K562 (cell line): Measurements from ENCODE around the gene SPATC1L. TPM values are rescaled to one million over a fixed set of nuclear protein-coding genes. Genes with fewer than 3 reads are reported as not detected.
A peak's percentile ranks its signal among the peaks of the same experiment; 100 is the strongest.

Experiments used
- ATAC-seq: fragments of 200-7000 bp; cut with Tn5 transposase; 3 replicates; pipeline ENCODE4 v1.9.1; 2020; ENCODE audit warnings: moderate library complexity
- BruUV-seq: library from RNA; stranded (reverse); fragments of 400-500 nt; replicated peaks from 2 replicates; lab custom pipeline; 2021; lab: Mats Ljungman, UMichigan
- CTCF ChIA-PET: fragments of 300-600 bp; formaldehyde crosslinking; extraction: SDS; loops from one replicate; lab custom pipeline; 2021; ENCODE audit warnings: low intra/inter-chr PET ratio; lab: Yijun Ruan, JAX
- POLR2A ChIA-PET: fragments of 300-600, 350-650 bp; sonication (Branson Sonifier 250); formaldehyde crosslinking; extraction: SDS; loops from one replicate; lab custom pipeline; 2021; ENCODE audit warnings: antibody characterized with exemption, inconsistent platforms; lab: Yijun Ruan, JAX
- DNase-seq, 4 experiments: peaks; one replicate each; pipeline versions ENCODE4 v3.0.0 to v3.0.0-alpha.2; 2011 to 2018; ENCODE audit warnings: low spot score in 3 of 4, mixed read lengths in 3 of 4; ENCODE audit errors: extremely low read depth in 1 of 4
- FAIRE-seq: peaks from 2 replicates; lab custom pipeline; 2011; peaks lifted over from hg19 to GRCh38; lab: Jason Lieb, UNC
- H2AFZ ChIP-seq: 2 replicates; pipeline ENCODE4 v1.6.0; 2011; ENCODE audit warnings: low read depth, low read length, control low read depth, inconsistent platforms
- H3K27ac ChIP-seq: fragments of 200-600 bp; 3 replicates; pipeline ENCODE4 v1.8.0; 2011; ENCODE audit warnings: low read depth, mild to moderate bottlenecking, control low read depth, inconsistent platforms, low read length, moderate library complexity, mixed read lengths; ENCODE audit errors: extremely low read depth
- H3K27me3 ChIP-seq, 2 experiments: fragments of 300-600 bp in 1 of 2; 2 replicates in 1 of 2; 3 replicates in 1 of 2; pipeline versions ENCODE4 v1.6.0 to v1.8.0; 2011; ENCODE audit warnings: inconsistent platforms in 2 of 2, low read length in 2 of 2, mild to moderate bottlenecking in 1 of 2, mixed read lengths in 1 of 2, moderate library complexity in 1 of 2; ENCODE audit not compliant: control insufficient read depth in 2 of 2, insufficient read depth in 2 of 2
- H3K36me3 ChIP-seq: fragments of 300-600 bp; 3 replicates; pipeline ENCODE4 v1.8.0; 2011; ENCODE audit warnings: mild to moderate bottlenecking, low read length, inconsistent platforms; ENCODE audit not compliant: control insufficient read depth, insufficient read depth
- H3K4me1 ChIP-seq, 2 experiments: fragments of 200-600 bp in 1 of 2; replicated peaks in 1 of 2; 2 replicates in 1 of 2; 3 replicates in 1 of 2; pipeline versions ENCODE4 v1.5.1 to v1.8.0; 2011; ENCODE audit warnings: inconsistent platforms in 2 of 2, low read length in 2 of 2, mild to moderate bottlenecking in 1 of 2, mixed read lengths in 1 of 2, moderate library complexity in 1 of 2; ENCODE audit not compliant: control insufficient read depth in 2 of 2, insufficient read depth in 2 of 2
- H3K4me2 ChIP-seq: 2 replicates; pipeline ENCODE4 v1.6.1; 2011; ENCODE audit warnings: low read length, control low read depth, inconsistent platforms, mixed read lengths; ENCODE audit not compliant: insufficient read depth
- H3K4me3 ChIP-seq: fragments of 200-600 bp; sonication (generic), shearing (Covaris generic); 2 replicates; pipeline ENCODE4 v1.5.1; 2016; ENCODE audit warnings: control low read depth, inconsistent platforms
- H3K79me2 ChIP-seq: fragments of 200-600 bp; 3 replicates; pipeline ENCODE4 v1.8.0; 2011; ENCODE audit warnings: low read length, inconsistent platforms; ENCODE audit not compliant: control insufficient read depth, insufficient read depth
- H3K9ac ChIP-seq, 2 experiments: 2 replicates each; pipeline versions ENCODE4 v1.6.0 to v1.6.1; 2011; ENCODE audit warnings: low read depth in 2 of 2, low read length in 2 of 2, control low read depth in 1 of 2, inconsistent platforms in 1 of 2, mild to moderate bottlenecking in 1 of 2, mixed read lengths in 1 of 2; ENCODE audit not compliant: insufficient read depth in 1 of 2
- H3K9me1 ChIP-seq: one replicate; pipeline ENCODE4 v1.6.0; 2011; ENCODE audit warnings: inconsistent platforms, mild to moderate bottlenecking, low read length, moderate library complexity; ENCODE audit not compliant: control insufficient read depth, insufficient read depth
- H3K9me3 ChIP-seq: replicated peaks from 2 replicates; pipeline ENCODE4 v1.5.1; 2011; ENCODE audit warnings: low read depth, low read length, inconsistent platforms; ENCODE audit not compliant: control insufficient read depth, insufficient read depth
- H4K20me1 ChIP-seq: replicated peaks from 2 replicates; pipeline ENCODE4 v1.6.1; 2011; ENCODE audit warnings: low read length, inconsistent platforms, mixed read lengths; ENCODE audit not compliant: control insufficient read depth, insufficient read depth
- ATF4 ChIP-seq: fragments of 450-650 bp; formaldehyde crosslinking; IDR thresholded peaks from 2 replicates; pipeline ENCODE4 v1.4.0; 2022; ENCODE audit warnings: mild to moderate bottlenecking, moderate library complexity
- BDP1 ChIP-seq: IDR thresholded peaks from 3 replicates; pipeline ENCODE4 v1.6.1; 2011; ENCODE audit not compliant: insufficient read length, insufficient read depth
- CBFA2T2 ChIP-seq: fragments of 450-650 bp; conservative IDR thresholded peaks from 2 replicates; pipeline ENCODE4 v1.6.1; 2017; ENCODE audit warnings: mild to moderate bottlenecking
- ESRRB ChIP-seq: fragments of 250-450 bp; sonication (Bioruptor Pico); IDR thresholded peaks from 2 replicates; pipeline ENCODE4 v1.5.0; 2020; ENCODE audit warnings: mild to moderate bottlenecking, moderate library complexity, borderline replicate concordance
- FUS ChIP-seq: fragments of 200-400 bp; formaldehyde crosslinking; optimal IDR thresholded peaks from 2 replicates; pipeline ENCODE3; 2017; ENCODE audit warnings: low read depth, low read length
- HSF4 ChIP-seq: fragments of 250-450 bp; sonication (Bioruptor Pico); IDR thresholded peaks from 2 replicates; pipeline ENCODE4 v2.1.2; 2022; ENCODE audit warnings: mild to moderate bottlenecking, moderate library complexity, borderline replicate concordance
- MED1 ChIP-seq: sonication (generic); formaldehyde crosslinking; IDR thresholded peaks from 2 replicates; pipeline ENCODE4 v1.8.1; 2023; ENCODE audit warnings: missing genetic modification reagents, borderline replicate concordance
- PKNOX1 ChIP-seq: fragments of 450-650 bp; IDR thresholded peaks from 2 replicates; pipeline ENCODE4 v1.6.1; 2016
- TSHZ1 ChIP-seq: fragments of 250-450 bp; sonication (Bioruptor Pico); IDR thresholded peaks from 2 replicates; pipeline ENCODE4 v1.4.0; 2020; ENCODE audit warnings: mild to moderate bottlenecking, moderate library complexity
- U2AF1 ChIP-seq: fragments of 200-400 bp; formaldehyde crosslinking; optimal IDR thresholded peaks from 2 replicates; pipeline ENCODE3; 2017; ENCODE audit warnings: mild to moderate bottlenecking, low read depth, low read length, moderate library complexity
- ZBTB1 ChIP-seq: sonication (generic); formaldehyde crosslinking; IDR thresholded peaks from 2 replicates; pipeline ENCODE4 v1.8.1; 2023; ENCODE audit warnings: missing genetic modification reagents, low read depth, mild to moderate bottlenecking, borderline replicate concordance
- ZFX ChIP-seq: sonication (generic); formaldehyde crosslinking; IDR thresholded peaks from 2 replicates; pipeline ENCODE4 v1.8.0; 2022; ENCODE audit warnings: mild to moderate bottlenecking, missing genetic modification reagents, moderate library complexity
- ZNF507 ChIP-seq: conservative IDR thresholded peaks from 2 replicates; pipeline ENCODE4 v1.6.1; 2017; ENCODE audit warnings: missing genetic modification characterization, missing compliant biosample characterization
- ZNF699 ChIP-seq: fragments of 250-450 bp; sonication (Bioruptor Pico); IDR thresholded peaks from 2 replicates; pipeline ENCODE4 v1.8.0; 2021; ENCODE audit warnings: mild to moderate bottlenecking, moderate library complexity; ENCODE audit not compliant: insufficient replicate concordance
- ZNF780A ChIP-seq: fragments of 250-450 bp; sonication (Bioruptor Pico); IDR thresholded peaks from 2 replicates; pipeline ENCODE4 v1.5.0; 2021; ENCODE audit warnings: mild to moderate bottlenecking
- WGBS: fragments of 100-300 bp; shearing (Covaris generic); methylation state at CpG from one replicate; pipeline ENCODE4 v1.1.6; 2016; ENCODE audit warnings: low coverage, mixed read lengths; ENCODE audit not compliant: insufficient coverage; ENCODE audit errors: missing lambda C conversion rate; 5-methylcytosine and 5-hydroxymethylcytosine counted together
- in situ Hi-C: fragments of 300-500 bp; cut with MboI; formaldehyde crosslinking; loops from 4 replicates; pipeline ENCODE4 v1.15.0; 2018; ENCODE audit warnings: inconsistent platforms, mixed read lengths
- intact Hi-C: fragments of 100-400 bp; cut with micrococcal nuclease; formaldehyde crosslinking; loops from 2 replicates; pipeline ENCODE4 v1.14.2; 2022
- polyA plus RNA-seq, 8 experiments: library from polyadenylated mRNA; depleted of rRNA in 4 of 8; stranded (reverse) in 5 of 8; unstranded in 3 of 8; fragments of >200 nt; fragmentation: Nextera tagmentation in 2 of 8; fragmentation: Illumina TruSeq in 1 of 8; extraction: Ambion mirVana in 2 of 8; extraction: Trizol in 1 of 8; gene quantifications; 2 replicates each; pipeline versions ENCODE4 v1.2.1 to v1.2.3, GENCODE V29; 2011 to 2014; ENCODE audit warnings: inconsistent platforms in 1 of 8, missing spikeins in 1 of 8
- total RNA-seq, 7 experiments: library from RNA; depleted of rRNA in 6 of 7; stranded (reverse); fragments of >200 nt in 6 of 7; fragmentation: Illumina TruSeq in 2 of 7; extraction: Trizol in 2 of 7; gene quantifications; 2 replicates each; pipeline versions ENCODE4 v1.2.1 to v1.2.3, GENCODE V29; 2011 to 2021; ENCODE audit warnings: low replicate concordance in 1 of 7

The SPATC1L gene
- total and polyA plus RNA-seq, 9 of the 15 experiments (the other 6 are each of a cell fraction or from before 2014, with no cell fraction given) = 0.14 to 121 (median 34.0) TPM; not detected in 1

GRCh38 chr21:46153247-46154154, 30.8 kb downstream of the SPATC1L start:
- BruUV-seq = no TSS peak
- FAIRE-seq (peak; percentile 92), DNase-seq (peak; percentile 92 to 96 (median 96)), ATAC-seq (peak; percentile 94)
- peak overlapping the region; percentile 86 for H2AFZ ChIP-seq
- H3K9me3 ChIP-seq = no peaks in the 10 kb centered on the region
- no peaks in the 10 kb centered on the region for H3K9me1 ChIP-seq
- ChIA-PET CTCF (no interaction called here), POLR2A (interaction anchor here (0.6 to 2.1 kb wide), 10 partner anchors 10 to 1023 kb away, joined by 3 to 16 read pairs (median 4); partner anchors contain the start of gene PRMT2)
- H3K27ac ChIP-seq = peak overlapping the region; percentile 74
- H3K79me2 ChIP-seq = no peaks in the 10 kb centered on the region; the same call in 2 of the 3 replicates
- 19% methylated on average over 27 of the region's 33 CpGs for WGBS
- intact Hi-C loops (loop anchor here (2.0 to 5.0 kb wide), 3 partner anchors 35 to 74 kb away; partner anchors contain the start of gene LSS), in situ Hi-C loops (no loop called here)
- H3K4me2 ChIP-seq = peak overlapping the region; percentile 75
- no peaks in the 10 kb centered on the region for H3K27me3 ChIP-seq
- H3K4me3 ChIP-seq = peak overlapping the region; percentile 14; the same call in 1 of the 2 replicates
- H3K4me1 ChIP-seq = peaks cover 15 to 78% of the 10 kb centered on the region in 2 experiments
- peaks cover 20% of the 10 kb centered on the region; the same call in 2 of the 3 replicates for H3K36me3 ChIP-seq
- H4K20me1 ChIP-seq = no peaks in the 10 kb centered on the region
- peak overlapping the region; percentile 68 to 87 for H3K9ac ChIP-seq
- TF ChIP-seq FUS (no peak), U2AF1 (no peak), ZNF699 (CRISPR knock-in tag) (no peak), BDP1 (no peak), CBFA2T2 (peak; percentile 63), ZFX (CRISPR knock-in tag) (peak; percentile 82), MED1 (no peak), ATF4 (CRISPR knock-in tag) (peak; percentile 52; the same call in 1 of the 2 replicates), ZNF507 (no peak), ESRRB (no peak), ZNF780A (CRISPR knock-in tag) (no peak), ZBTB1 (CRISPR knock-in tag) (0 out of 2 replicates have a peak, but pooled peaks have one; percentile 54), PKNOX1 (no peak), HSF4 (no peak), TSHZ1 (no peak)
